GM23338 (cell line): Measurements from ENCODE around the gene COPB2. TPM values are rescaled to one million over a fixed set of nuclear protein-coding genes. Genes with fewer than 3 reads are reported as not detected.

Experiments used
- ATAC-seq: fragments of 200-7000 bp; cut with Tn5 transposase; 3 replicates; pipeline ENCODE4 v1.9.1; 2020
- DNase-seq: peaks from one replicate; pipeline ENCODE4 v3.0.0-alpha.2; 2015; ENCODE audit warnings: low spot score
- H2AFZ ChIP-seq: fragments of 200-600 bp; sonication (generic); 2 replicates; pipeline ENCODE4 v1.8.0; 2016; ENCODE audit warnings: antibody characterized with exemption, mild to moderate bottlenecking, moderate library complexity
- H3F3A ChIP-seq: fragments of 200-600 bp; sonication (generic); replicated peaks from 2 replicates; pipeline ENCODE4 v1.8.0; 2017; ENCODE audit warnings: antibody characterized with exemption, mixed run types, low read depth
- H3K27ac ChIP-seq: fragments of 200-600 bp; sonication (generic); 2 replicates; pipeline ENCODE4 v1.6.1; 2016; ENCODE audit warnings: low read depth
- H3K27me3 ChIP-seq: fragments of 200-600 bp; sonication (generic); 2 replicates; pipeline ENCODE4 v1.8.0; 2016; ENCODE audit warnings: mild to moderate bottlenecking, mixed run types, moderate library complexity; ENCODE audit not compliant: insufficient read depth
- H3K36me3 ChIP-seq: fragments of 200-600 bp; sonication (generic); 2 replicates; pipeline ENCODE4 v1.8.0; 2016; ENCODE audit warnings: mild to moderate bottlenecking; ENCODE audit not compliant: insufficient read depth
- H3K4me1 ChIP-seq: fragments of 200-600 bp; sonication (generic); 2 replicates; pipeline ENCODE4 v1.8.0; 2016; ENCODE audit warnings: mild to moderate bottlenecking, moderate library complexity; ENCODE audit not compliant: insufficient read depth
- H3K4me2 ChIP-seq: fragments of 200-600 bp; sonication (generic); 2 replicates; pipeline ENCODE4 v1.7.1; 2017; ENCODE audit warnings: mixed run types
- H3K4me3 ChIP-seq: fragments of 200-600 bp; sonication (generic); 2 replicates; pipeline ENCODE4 v1.6.1; 2016; ENCODE audit warnings: mixed run types
- H3K79me2 ChIP-seq: fragments of 200-600 bp; sonication (generic); replicated peaks from 2 replicates; pipeline ENCODE4 v1.8.0; 2017; ENCODE audit warnings: mild to moderate bottlenecking; ENCODE audit not compliant: insufficient read depth
- H3K9me2 ChIP-seq: fragments of 200-600 bp; sonication (generic); 2 replicates; pipeline ENCODE4 v1.8.0; 2017; ENCODE audit not compliant: insufficient read depth
- H4K20me1 ChIP-seq: fragments of 200-600 bp; sonication (generic); replicated peaks from 2 replicates; pipeline ENCODE4 v1.8.0; 2017; ENCODE audit warnings: mild to moderate bottlenecking; ENCODE audit not compliant: insufficient read depth
- H3K27ac Mint-ChIP-seq: 2 replicates; pipeline ENCODE4 v1.8.0; 2020; ENCODE audit warnings: inconsistent platforms, mild to moderate bottlenecking, moderate library complexity, mixed read lengths
- H3K27me3 Mint-ChIP-seq: 3 replicates; pipeline ENCODE4 v1.8.0; 2022; ENCODE audit warnings: low read depth, mild to moderate bottlenecking, moderate library complexity, mixed read lengths, inconsistent platforms; ENCODE audit not compliant: insufficient read depth, poor library complexity
- H3K36me3 Mint-ChIP-seq: 3 replicates; pipeline ENCODE4 v1.8.0; 2021; ENCODE audit warnings: low read depth, mild to moderate bottlenecking, inconsistent platforms, moderate library complexity, mixed read lengths
- H3K4me1 Mint-ChIP-seq: 3 replicates; pipeline ENCODE4 v1.8.0; 2020; ENCODE audit warnings: mild to moderate bottlenecking, inconsistent platforms, mixed read lengths
- H3K4me3 Mint-ChIP-seq: 3 replicates; pipeline ENCODE4 v1.8.0; 2021; ENCODE audit warnings: moderate library complexity, mild to moderate bottlenecking, inconsistent platforms, mixed read lengths
- H3K9me3 Mint-ChIP-seq: 3 replicates; pipeline ENCODE4 v1.8.0; 2020; ENCODE audit warnings: moderate library complexity, mild to moderate bottlenecking, inconsistent platforms, mixed read lengths
- CTCF ChIP-seq, 2 experiments: fragments of 200-600 bp in 1 of 2; sonication (generic) in 1 of 2; conservative IDR thresholded peaks; 2 replicates each; pipeline versions ENCODE4 v1.5.1 to v1.6.1; 2016 to 2017; ENCODE audit warnings: antibody characterized with exemption in 2 of 2, low read depth in 2 of 2, mild to moderate bottlenecking in 2 of 2, moderate library complexity in 1 of 2
- ETS1 ChIP-seq: IDR thresholded peaks from 2 replicates; pipeline ENCODE4 v1.6.1; 2016; ENCODE audit warnings: antibody characterized with exemption
- EZH2 ChIP-seq: fragments of 200-600 bp; sonication (generic); IDR thresholded peaks from one replicate; pipeline ENCODE4 v1.8.0; 2017; ENCODE audit warnings: antibody characterized with exemption, mild to moderate bottlenecking, low read depth; ENCODE audit not compliant: unreplicated experiment
- EZH2phosphoT487 ChIP-seq: fragments of 200-600 bp; sonication (generic); IDR thresholded peaks from one replicate; pipeline ENCODE4 v1.8.1; 2018; ENCODE audit warnings: antibody characterized with exemption; ENCODE audit not compliant: unreplicated experiment
- NANOG ChIP-seq: IDR thresholded peaks from 2 replicates; pipeline ENCODE4 v1.6.1; 2016; ENCODE audit warnings: antibody characterized with exemption, borderline replicate concordance
- POLR2AphosphoS5 ChIP-seq: IDR thresholded peaks from 2 replicates; pipeline ENCODE4 v1.6.1; 2016; ENCODE audit warnings: antibody characterized with exemption, low read depth
- REST ChIP-seq: IDR thresholded peaks from one replicate; pipeline ENCODE4 v1.6.1; 2018; ENCODE audit warnings: antibody characterized with exemption; ENCODE audit not compliant: unreplicated experiment
- STAT1 ChIP-seq: IDR thresholded peaks from one replicate; pipeline ENCODE4 v1.6.1; 2016; ENCODE audit warnings: antibody characterized with exemption; ENCODE audit not compliant: unreplicated experiment
- ZNF114 ChIP-seq: fragments of 250-450 bp; sonication (Bioruptor Pico); IDR thresholded peaks from 2 replicates; pipeline ENCODE4 v1.5.0; 2020; ENCODE audit warnings: mild to moderate bottlenecking, moderate library complexity
- ZNF331 ChIP-seq: fragments of 250-450 bp; sonication (Bioruptor Pico); IDR thresholded peaks from 2 replicates; pipeline ENCODE4 v1.5.0; 2020; ENCODE audit warnings: low read depth, mild to moderate bottlenecking, moderate library complexity
- ZNF462 ChIP-seq: fragments of 250-450 bp; sonication (Bioruptor Pico); IDR thresholded peaks from 2 replicates; pipeline ENCODE4 v1.5.0; 2020; ENCODE audit warnings: mild to moderate bottlenecking, moderate library complexity
- polyA plus RNA-seq: library from polyadenylated mRNA; unstranded; fragments of >200 nt; fragmentation: Nextera tagmentation; extraction: Ambion mirVana; gene quantifications from 2 replicates; pipeline ENCODE4 v1.2.1, GENCODE V29; 2016
- total RNA-seq: library from RNA; depleted of rRNA; stranded (reverse); fragments of >200 nt; shearing (Covaris generic); gene quantifications from 2 replicates; pipeline ENCODE4 v1.2.3, GENCODE V29; 2014

Gene COPB2
- total and polyA plus RNA-seq, 2 experiments from 2014 or later, result 48.2 to 89.1 TPM

GRCh38 chr3:139342054-139342453 is 47.4 kb downstream of the COPB2 start (continued):
- TF ChIP-seq CTCF (conservative IDR thresholded peaks at IDR 0.05; ENCODE audit: low read depth in 2 of 2) (no peak), POLR2AphosphoS5 (no peak), ETS1 (no peak), ZNF331 (no peak), STAT1 (no peak), NANOG (no peak), ZNF114 (no peak), EZH2 (no peak), REST (no peak), EZH2phosphoT487 (no peak)

GRCh38 chr3:139340784-139341183 is 48.7 kb downstream of the COPB2 start:
- H3K27ac ChIP-seq, result no peak overlapping the region
- peaks cover 11% of the 10 kb centered on the region for H3K9me2 ChIP-seq
- no peaks in the 10 kb centered on the region for H3F3A ChIP-seq
- H4K20me1 ChIP-seq, result no peaks in the 10 kb centered on the region
- H3K27me3 Mint-ChIP-seq, result no peaks in the 10 kb centered on the region
- H3K4me3 ChIP-seq, result no peak overlapping the region
- H3K36me3 Mint-ChIP-seq, result no peaks in the 10 kb centered on the region
- peaks cover 4% of the 10 kb centered on the region; the same call in 1 of the 2 replicates for H3K4me1 ChIP-seq
- no peaks in the 10 kb centered on the region for H3K9me3 Mint-ChIP-seq
- H3K4me3 Mint-ChIP-seq, result no peak overlapping the region
- no peaks in the 10 kb centered on the region for H3K4me1 Mint-ChIP-seq
- ATAC-seq (no peak), DNase-seq (no peak)
- H3K36me3 ChIP-seq, result no peaks in the 10 kb centered on the region
- peaks cover 20% of the 10 kb centered on the region for H3K27me3 ChIP-seq
- no peak overlapping the region for H3K27ac Mint-ChIP-seq
- H3K79me2 ChIP-seq, result peaks cover 18% of the 10 kb centered on the region
- H3K4me2 ChIP-seq, result no peak overlapping the region
- no peak overlapping the region for H2AFZ ChIP-seq
- no peak for TF ChIP-seq ZNF114
- TF ChIP-seq ETS1, result no peak
- no peak for TF ChIP-seq STAT1
- TF ChIP-seq ZNF462 (CRISPR knock-in tag), result no peak
